Hepatocyte (in vitro differentiated cells): ENCODE measurements around the gene NPFFR2. TPM values are rescaled to one million over a fixed set of nuclear protein-coding genes. Genes with fewer than 3 reads are reported as not detected.

Experiments used
- polyA plus RNA-seq: library from polyadenylated mRNA; unstranded; fragments of >200 nt; fragmentation: Nextera tagmentation; extraction: Ambion mirVana; gene quantifications from 2 replicates; pipeline ENCODE4 v1.2.1, GENCODE V29; 2016
- total RNA-seq: library from RNA; depleted of rRNA; stranded (reverse); fragments of >200 nt; gene quantifications from 2 replicates; pipeline ENCODE4 v1.2.3, GENCODE V29; 2014

NPFFR2 gene
- total and polyA plus RNA-seq, 2 experiments from 2014 or later, result 2.0 to 2.9 TPM

Other genes with a start within 250 kb of the NPFFR2 start
- 1,037 and 1,211 TPM in 2 replicates for gene GC, start 247.9 kb upstream of the NPFFR2 start, total RNA-seq
- 352 and 487 TPM in 2 replicates for gene GC, start 247.9 kb upstream of the NPFFR2 start, polyA plus RNA-seq